Suprapubic skin (tissue), 4 donors: ENCODE results near the gene DMXL2. TPM values are rescaled to one million over a fixed set of nuclear protein-coding genes. Genes with fewer than 3 reads are reported as not detected.

Experiments
- DNase-seq, 2 donors: peaks; one replicate each; pipeline ENCODE4 v3.0.0-alpha.2; 2019; ENCODE audit warnings: low spot score in 2 of 2
- H3K27ac ChIP-seq: fragments of 200-600 bp; sonication (generic); one replicate; pipeline ENCODE4 v1.5.1; 2019
- H3K27me3 ChIP-seq: fragments of 200-600 bp; sonication (generic); one replicate; pipeline ENCODE4 v1.5.1; 2019
- H3K36me3 ChIP-seq: fragments of 200-600 bp; sonication (generic); one replicate; pipeline ENCODE4 v1.5.1; 2019
- H3K4me1 ChIP-seq: fragments of 200-600 bp; sonication (generic); one replicate; pipeline ENCODE4 v1.5.1; 2019
- H3K4me3 ChIP-seq: fragments of 200-600 bp; sonication (generic); one replicate; pipeline ENCODE4 v1.5.1; 2019; ENCODE audit warnings: mild to moderate bottlenecking
- H3K9me3 ChIP-seq: fragments of 200-600 bp; sonication (generic); one replicate; pipeline ENCODE4 v1.5.1; 2019
- EP300 ChIP-seq: sonication (generic); formaldehyde crosslinking; IDR thresholded peaks from one replicate; pipeline ENCODE4 v1.6.1; 2017; ENCODE audit warnings: antibody characterized with exemption
- POLR2A ChIP-seq, 2 donors: fragments of 450-650 bp; IDR thresholded peaks; one replicate each; pipeline ENCODE4 v1.6.1; 2017; ENCODE audit warnings: antibody characterized with exemption in 2 of 2, mild to moderate bottlenecking in 2 of 2, moderate library complexity in 2 of 2
- POLR2AphosphoS5 ChIP-seq, 3 donors: sonication (generic); formaldehyde crosslinking; IDR thresholded peaks; one replicate each; pipeline ENCODE4 v1.6.1; 2017; ENCODE audit warnings: antibody characterized with exemption in 3 of 3
- WGBS: methylation state at CpG from one replicate; pipeline ENCODE4 v1.1.5; 2018; 5-methylcytosine and 5-hydroxymethylcytosine counted together
- total RNA-seq, 4 donors: library from RNA; depleted of rRNA; stranded (reverse); fragments of >200 nt; gene quantifications; one replicate each; pipeline ENCODE4 v1.1.0, GENCODE V29; 2016
- TF ChIP-seq, protein P1 (sequence below), 2 donors: fragments of 200-600 bp in 1 of 2; fragments of 450-650 bp in 1 of 2; sonication (generic) in 1 of 2; IDR thresholded peaks; one replicate each; pipeline ENCODE4 v1.5.1; 2016 to 2019; ENCODE audit warnings: antibody characterized with exemption in 2 of 2, mild to moderate bottlenecking in 1 of 2, moderate library complexity in 1 of 2

DMXL2 gene
- total RNA-seq, 4 donors from 2014 or later: 4.1 to 32.9 (median 8.3) TPM

DNA sequence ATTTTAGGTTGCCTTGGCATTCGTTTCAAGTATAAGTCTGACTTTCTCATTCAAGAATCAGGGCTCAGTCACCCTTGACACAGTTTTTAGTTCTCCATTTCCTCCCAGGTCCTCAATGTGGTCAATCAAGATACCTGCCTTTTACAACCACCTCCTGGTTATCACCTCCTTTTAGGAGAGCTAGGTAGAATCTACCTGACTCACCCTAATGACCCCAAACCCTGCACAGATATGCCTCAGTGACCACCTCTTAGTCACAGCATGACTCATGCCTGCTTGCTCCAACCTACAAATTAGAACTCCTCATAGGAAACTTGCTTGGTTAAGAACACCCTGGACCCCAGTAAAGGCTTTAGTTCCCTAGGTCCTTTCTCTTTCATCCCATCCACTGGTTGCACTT lies 22.5 kb downstream of the DMXL2 start:
- no peaks in the 10 kb centered on the region for H3K4me1 ChIP-seq
- no peaks in the 10 kb centered on the region for H3K36me3 ChIP-seq
- no peak for DNase-seq
- no peak overlapping the region for H3K4me3 ChIP-seq
- H3K9me3 ChIP-seq: no peaks in the 10 kb centered on the region
- TF ChIP-seq EP300: no peak
- TF ChIP-seq, protein P1, sequence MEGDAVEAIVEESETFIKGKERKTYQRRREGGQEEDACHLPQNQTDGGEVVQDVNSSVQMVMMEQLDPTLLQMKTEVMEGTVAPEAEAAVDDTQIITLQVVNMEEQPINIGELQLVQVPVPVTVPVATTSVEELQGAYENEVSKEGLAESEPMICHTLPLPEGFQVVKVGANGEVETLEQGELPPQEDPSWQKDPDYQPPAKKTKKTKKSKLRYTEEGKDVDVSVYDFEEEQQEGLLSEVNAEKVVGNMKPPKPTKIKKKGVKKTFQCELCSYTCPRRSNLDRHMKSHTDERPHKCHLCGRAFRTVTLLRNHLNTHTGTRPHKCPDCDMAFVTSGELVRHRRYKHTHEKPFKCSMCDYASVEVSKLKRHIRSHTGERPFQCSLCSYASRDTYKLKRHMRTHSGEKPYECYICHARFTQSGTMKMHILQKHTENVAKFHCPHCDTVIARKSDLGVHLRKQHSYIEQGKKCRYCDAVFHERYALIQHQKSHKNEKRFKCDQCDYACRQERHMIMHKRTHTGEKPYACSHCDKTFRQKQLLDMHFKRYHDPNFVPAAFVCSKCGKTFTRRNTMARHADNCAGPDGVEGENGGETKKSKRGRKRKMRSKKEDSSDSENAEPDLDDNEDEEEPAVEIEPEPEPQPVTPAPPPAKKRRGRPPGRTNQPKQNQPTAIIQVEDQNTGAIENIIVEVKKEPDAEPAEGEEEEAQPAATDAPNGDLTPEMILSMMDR (IDR thresholded peaks at IDR 0.05): no peak
- no peak for TF ChIP-seq POLR2A (IDR thresholded peaks at IDR 0.05)
- TF ChIP-seq POLR2AphosphoS5 (IDR thresholded peaks at IDR 0.05): no peak
- no peak overlapping the region for H3K27ac ChIP-seq
- 90% methylated on average over 1 of the region's 1 CpG for whole genome bisulfite sequencing
- H3K27me3 ChIP-seq: no peaks in the 10 kb centered on the region

DNA sequence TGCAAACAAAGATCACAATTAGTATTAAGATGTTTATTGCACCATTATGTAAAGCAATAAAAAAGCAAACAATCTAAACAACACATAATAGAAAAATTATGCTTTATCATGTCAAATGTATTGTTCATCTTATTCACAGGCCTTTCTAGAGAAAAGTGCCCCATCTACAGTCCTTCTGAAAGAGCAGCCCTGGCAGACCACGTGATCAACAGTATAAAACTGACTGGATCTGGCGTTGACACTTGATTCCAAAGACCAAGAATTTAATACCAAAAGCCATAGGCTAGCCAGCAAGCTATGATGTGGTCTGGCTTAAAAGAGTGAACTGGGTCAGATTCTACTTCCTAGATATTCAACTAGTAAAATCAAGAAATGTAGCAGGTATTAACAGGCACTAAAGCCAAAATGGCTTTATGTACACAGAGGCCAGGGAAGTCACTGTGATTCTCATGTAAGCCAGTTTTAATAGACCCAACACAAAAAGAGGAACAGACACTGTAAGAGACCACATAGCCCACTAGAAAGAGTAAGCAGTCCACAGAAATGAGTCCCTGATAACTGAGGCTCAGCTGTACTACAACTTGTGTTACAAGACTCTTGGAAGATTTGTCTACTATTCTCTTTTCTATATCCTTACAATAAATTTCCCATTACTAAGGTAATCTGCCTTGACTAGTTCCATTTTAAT lies 32.5 kb downstream of the DMXL2 start:
- Histone ChIP-seq H3K27ac (no peak overlapping the region), H3K36me3 (no peaks in the 10 kb centered on the region), H3K4me1 (no peaks in the 10 kb centered on the region), H3K4me3 (no peak overlapping the region), H3K27me3 (no peaks in the 10 kb centered on the region), H3K9me3 (no peaks in the 10 kb centered on the region)
- 79% methylated on average over 2 of the region's 2 CpGs for WGBS
- TF ChIP-seq, protein P1 (IDR thresholded peaks at IDR 0.05): no peak
- TF ChIP-seq EP300: no peak
- no peak for DNase-seq

DNA sequence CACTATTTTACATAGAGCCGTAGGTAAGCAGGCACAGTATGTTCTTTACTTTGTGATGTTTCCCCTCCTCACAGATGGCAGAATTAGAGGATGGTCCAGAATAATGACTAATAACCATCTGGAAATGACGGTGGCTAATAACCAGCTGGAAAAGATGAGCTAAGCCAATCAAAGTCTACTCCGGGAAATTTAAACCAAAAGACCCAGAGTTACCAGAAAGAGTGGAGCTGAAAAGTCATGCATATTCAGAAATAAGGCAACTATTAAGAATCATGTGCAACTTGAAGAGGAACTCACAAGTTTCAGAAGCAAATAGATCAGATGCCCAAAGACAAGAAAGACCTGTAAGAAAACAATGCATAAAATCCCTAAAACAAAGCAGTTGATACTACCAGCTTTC lies 33.6 kb downstream of the DMXL2 start:
- DNase-seq: no peak
- no peaks in the 10 kb centered on the region for H3K27me3 ChIP-seq
- WGBS: 89% methylated on average over 3 of the region's 3 CpGs
- no peak overlapping the region for H3K4me3 ChIP-seq
- H3K4me1 ChIP-seq: no peaks in the 10 kb centered on the region
- H3K36me3 ChIP-seq: no peaks in the 10 kb centered on the region
- H3K27ac ChIP-seq: no peak overlapping the region
- no peak for TF ChIP-seq EP300
- no peak for TF ChIP-seq POLR2AphosphoS5 (IDR thresholded peaks at IDR 0.05)
- no peak for TF ChIP-seq POLR2A (IDR thresholded peaks at IDR 0.05)
- TF ChIP-seq, protein P1 (IDR thresholded peaks at IDR 0.05): no peak
- H3K9me3 ChIP-seq: no peaks in the 10 kb centered on the region

DNA sequence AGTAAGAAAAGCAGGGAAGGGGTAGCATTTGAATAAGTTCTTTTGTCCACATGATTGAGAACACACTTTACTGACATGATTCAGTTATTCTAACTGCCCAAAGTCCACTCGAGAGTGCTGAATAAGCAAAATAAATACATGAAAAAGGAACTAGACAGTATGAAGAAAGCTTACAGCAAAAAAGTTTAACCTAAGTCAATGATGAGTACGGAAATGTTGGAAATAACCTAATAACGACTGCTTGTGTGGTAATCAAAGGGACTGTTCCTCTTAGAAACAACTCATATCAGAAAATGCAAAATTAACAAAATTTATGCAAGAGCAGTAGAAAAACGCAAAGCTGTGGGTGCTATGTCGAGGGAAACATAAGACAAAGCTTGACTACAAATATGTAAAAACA lies 36.6 kb downstream of the DMXL2 start:
- H3K4me3 ChIP-seq: no peak overlapping the region
- TF ChIP-seq EP300 (no peak), POLR2AphosphoS5 (IDR thresholded peaks at IDR 0.05) (no peak)
- TF ChIP-seq, protein P1 (IDR thresholded peaks at IDR 0.05): no peak
- no peak overlapping the region for H3K27ac ChIP-seq
- H3K4me1 ChIP-seq: no peaks in the 10 kb centered on the region
- H3K9me3 ChIP-seq: no peaks in the 10 kb centered on the region
- WGBS: 77% methylated on average over 5 of the region's 5 CpGs
- H3K36me3 ChIP-seq: no peaks in the 10 kb centered on the region
- DNase-seq: no peak
- H3K27me3 ChIP-seq: no peaks in the 10 kb centered on the region

DNA sequence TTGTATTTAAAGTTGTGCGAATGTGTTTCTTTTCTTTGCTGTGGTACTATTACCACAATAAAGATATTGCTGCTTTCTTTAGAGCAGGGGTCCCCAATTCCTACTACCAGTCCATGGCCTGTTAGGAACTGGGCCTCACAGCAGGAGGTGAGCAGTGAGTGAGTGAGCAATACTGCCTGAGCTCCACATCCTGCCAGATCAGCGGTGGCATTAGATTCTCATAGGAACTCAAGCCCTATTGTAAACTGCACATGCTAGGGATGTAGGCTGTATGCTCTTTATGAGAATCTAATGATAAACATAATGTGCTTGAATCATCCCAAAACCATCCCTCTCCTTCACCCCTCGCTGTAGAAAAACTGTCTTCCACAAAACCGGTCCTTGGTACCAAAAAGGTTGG lies 41.6 kb downstream of the DMXL2 start:
- Histone ChIP-seq H3K27ac (no peak overlapping the region), H3K4me1 (peaks cover 20% of the 10 kb centered on the region), H3K27me3 (no peaks in the 10 kb centered on the region), H3K36me3 (no peaks in the 10 kb centered on the region), H3K9me3 (no peaks in the 10 kb centered on the region), H3K4me3 (no peak overlapping the region)
- no peak for TF ChIP-seq EP300
- TF ChIP-seq POLR2A (IDR thresholded peaks at IDR 0.05): no peak
- TF ChIP-seq POLR2AphosphoS5 (IDR thresholded peaks at IDR 0.05): no peak
- TF ChIP-seq, protein P1 (IDR thresholded peaks at IDR 0.05): no peak
- 94% methylated on average over 4 of the region's 4 CpGs for WGBS
- no peak for DNase-seq
